H1 (cell line): ENCODE data around the gene CALM3.

Experiments
- NRF1 ChIP-seq: IDR thresholded peaks from 2 replicates; pipeline ENCODE4 v1.6.1; 2011; ENCODE audit warnings: mild to moderate bottlenecking, low read depth, low read length, improper control_type of control experiment
- POLR2A ChIP-seq, 2 experiments: IDR thresholded peaks; 1 replicate in 1 of 2; 2 replicates in 1 of 2; pipeline ENCODE4 v1.6.1; 2011; ENCODE audit warnings: low read depth in 2 of 2, low read length in 2 of 2, mild to moderate bottlenecking in 2 of 2; ENCODE audit errors: control extremely low read depth in 1 of 2
- POLR2AphosphoS5 ChIP-seq: IDR thresholded peaks from 2 replicates; pipeline ENCODE4 v1.6.1; 2011; ENCODE audit warnings: low read depth, low read length

DNA sequence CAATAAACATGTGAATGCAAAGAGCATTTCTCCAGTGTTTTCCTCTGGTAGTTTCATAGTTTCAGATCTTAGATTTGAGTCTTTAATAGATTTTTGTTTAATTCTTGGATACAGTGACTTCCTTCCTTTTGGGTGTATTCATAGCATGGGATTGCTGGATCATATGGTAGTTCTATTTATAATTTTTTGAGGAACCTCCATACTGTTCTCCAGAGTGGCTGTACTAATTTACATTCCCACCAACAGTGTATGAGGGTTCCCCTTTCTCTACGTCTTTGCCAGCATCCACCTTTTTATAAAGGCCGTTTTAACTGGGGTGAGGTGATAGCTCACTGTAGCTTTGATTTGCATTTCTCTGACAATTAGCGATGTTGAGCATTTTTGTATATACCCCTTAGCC, 9.3 kb upstream of the CALM3 start:
- TF ChIP-seq POLR2AphosphoS5 (no peak), POLR2A (IDR thresholded peaks at IDR 0.05; ENCODE audit: control extremely low read depth in 1 of 2, low read depth in 2 of 2, low read length in 2 of 2) (no peak), NRF1 (no peak)
